HG02623 (cell line): ENCODE measurements around the gene BBLN.

ENCODE experiments used
- ATAC-seq: cut with Tn5 transposase; IDR thresholded peaks from one replicate; pipeline ENCODE4 v1.9.1; 2021; ENCODE audit warnings: moderate library complexity; ENCODE audit not compliant: unreplicated experiment

The BBLN gene

GRCh38 chr9:128144239-128145181, 15.6 kb upstream of the BBLN start:
- ATAC-seq = no peak

GRCh38 chr9:128145536-128145935, 14.5 kb upstream of the BBLN start:
- no peak for ATAC-seq

- no peak for ATAC-seq
These were observed 14.1 kb upstream of the BBLN start for GRCh38 chr9:128145951-128146351.

- no peak for ATAC-seq
These were observed 13.4 kb upstream of the BBLN start for GRCh38 chr9:128146591-128147120.

- ATAC-seq = no peak
These were observed 11.5 kb upstream of the BBLN start for GRCh38 chr9:128148509-128149000.

- ATAC-seq = no peak
These were observed 10.9 kb upstream of the BBLN start, which contains the start of gene LCN2 for GRCh38 chr9:128149001-128149701. TSS of gene LCN2 (plus strand) at chr9:128149453. CDS start at chr9:128149526, 73 bp downstream.

GRCh38 chr9:128149951-128150593, 10.0 kb upstream of the BBLN start:
- no peak for ATAC-seq

- ATAC-seq = no peak
These were observed 9.3 kb upstream of the BBLN start for GRCh38 chr9:128150594-128151308.

- ATAC-seq = no peak
These were observed 8.5 kb upstream of the BBLN start for GRCh38 chr9:128151309-128152132.

GRCh38 chr9:128152133-128153059, 7.7 kb upstream of the BBLN start:
- ATAC-seq = no peak

GRCh38 chr9:128153060-128153946, 6.8 kb upstream of the BBLN start:
- ATAC-seq = no peak

GRCh38 chr9:128153947-128154695, 5.9 kb upstream of the BBLN start:
- no peak for ATAC-seq

GRCh38 chr9:128155736-128156500, 4.1 kb upstream of the BBLN start:
- no peak for ATAC-seq

GRCh38 chr9:128159522-128159783, 612 bp upstream of the BBLN start:
- no peak for ATAC-seq

- no peak for ATAC-seq
These were observed 530 bp downstream of the BBLN start for GRCh38 chr9:128160603-128160987.

GRCh38 chr9:128161215-128161902, 1.3 kb downstream of the BBLN start:
- ATAC-seq = no peak
